IMR-90 (cell line): ENCODE data around the gene SEPHS1. TPM values are rescaled to one million over a fixed set of nuclear protein-coding genes. Genes with fewer than 3 reads are reported as not detected.

Experiments used
- ATAC-seq: fragments of 200-7000 bp; cut with Tn5 transposase; 2 replicates; pipeline ENCODE4 v1.9.1; 2020; ENCODE audit warnings: low read depth, mild to moderate bottlenecking, moderate library complexity
- BruUV-seq: library from RNA; stranded (reverse); fragments of 400-500 nt; replicated peaks from 2 replicates; lab custom pipeline; 2021; lab: Mats Ljungman, UMichigan
- CTCF ChIA-PET: fragments of 300-600 bp; formaldehyde crosslinking; extraction: SDS; loops from one replicate; lab custom pipeline; 2021; ENCODE audit warnings: antibody characterized with exemption; lab: Yijun Ruan, JAX
- POLR2A ChIA-PET: fragments of 300-600 bp; sonication (Branson Sonifier 250); formaldehyde crosslinking; loops from one replicate; lab custom pipeline; 2022; ENCODE audit warnings: antibody characterized with exemption; ENCODE audit not compliant: unreplicated experiment; lab: Charles Lee
- DNase-seq: peaks from one replicate; pipeline ENCODE4 v3.0.0; 2013
- H2AFZ ChIP-seq: replicated peaks from 2 replicates; pipeline ENCODE3; 2013; ENCODE audit warnings: low read length, mild to moderate bottlenecking; ENCODE audit not compliant: poor library complexity
- H2AK5ac ChIP-seq: 2 replicates; pipeline ENCODE4 v1.6.1; 2013; ENCODE audit warnings: low read depth, low read length, inconsistent platforms
- H2AK9ac ChIP-seq: replicated peaks from 2 replicates; pipeline ENCODE3; 2013; ENCODE audit warnings: mild to moderate bottlenecking, low read depth, low read length, moderate library complexity; ENCODE audit not compliant: poor library complexity
- H2BK120ac ChIP-seq: 2 replicates; pipeline ENCODE4 v1.6.1; 2013; ENCODE audit warnings: low read depth, low read length, inconsistent platforms
- H2BK15ac ChIP-seq: 3 replicates; pipeline ENCODE4 v1.6.1; 2013; ENCODE audit warnings: low read depth, low read length, inconsistent platforms
- H2BK20ac ChIP-seq: 2 replicates; pipeline ENCODE4 v1.6.1; 2013; ENCODE audit warnings: low read depth, mild to moderate bottlenecking, inconsistent platforms, low read length, moderate library complexity
- H2BK5ac ChIP-seq: 2 replicates; pipeline ENCODE4 v1.6.1; 2013; ENCODE audit warnings: mild to moderate bottlenecking, low read depth, low read length, inconsistent platforms; ENCODE audit not compliant: poor library complexity, severe bottlenecking
- H3K14ac ChIP-seq: replicated peaks from 2 replicates; pipeline ENCODE4 v1.6.1; 2013; ENCODE audit warnings: low read depth, low read length, inconsistent platforms
- H3K18ac ChIP-seq: 2 replicates; pipeline ENCODE4 v1.6.1; 2013; ENCODE audit warnings: low read depth, low read length, control low read depth
- H3K23ac ChIP-seq: 2 replicates; pipeline ENCODE4 v1.6.1; 2013; ENCODE audit warnings: low read depth, low read length, inconsistent platforms
- H3K27ac ChIP-seq: 2 replicates; pipeline ENCODE4 v1.5.1; 2013; ENCODE audit warnings: mild to moderate bottlenecking, control low read depth, low read length; ENCODE audit not compliant: insufficient read depth
- H3K27me3 ChIP-seq: 2 replicates; pipeline ENCODE4 v1.6.1; 2013; ENCODE audit warnings: low read length; ENCODE audit not compliant: control insufficient read depth, insufficient read depth
- H3K36me3 ChIP-seq: 2 replicates; pipeline ENCODE4 v1.6.1; 2013; ENCODE audit warnings: low read length, mixed read lengths; ENCODE audit not compliant: control insufficient read depth, insufficient read depth
- H3K4ac ChIP-seq: 2 replicates; pipeline ENCODE4 v1.6.1; 2013; ENCODE audit warnings: low read depth, low read length, inconsistent platforms
- H3K4me1 ChIP-seq: 2 replicates; pipeline ENCODE4 v1.6.1; 2013; ENCODE audit warnings: low read length, mixed read lengths; ENCODE audit not compliant: control insufficient read depth, insufficient read depth
- H3K4me2 ChIP-seq: 2 replicates; pipeline ENCODE4 v1.6.1; 2013; ENCODE audit warnings: low read depth, mild to moderate bottlenecking, control low read depth, low read length, moderate library complexity
- H3K4me3 ChIP-seq: 2 replicates; pipeline ENCODE4 v1.5.1; 2013; ENCODE audit warnings: low read depth, mild to moderate bottlenecking, control low read depth, low read length, moderate library complexity; ENCODE audit not compliant: insufficient read depth
- H3K56ac ChIP-seq: 2 replicates; pipeline ENCODE4 v1.6.1; 2013; ENCODE audit warnings: low read length, inconsistent platforms; ENCODE audit not compliant: insufficient read depth; ENCODE audit errors: extremely low read depth
- H3K79me1 ChIP-seq, 2 experiments: 2 replicates each; pipeline ENCODE4 v1.6.1; 2013; ENCODE audit warnings: low read length in 2 of 2, inconsistent platforms in 1 of 2, low read depth in 1 of 2
- H3K9ac ChIP-seq: 2 replicates; pipeline ENCODE4 v1.6.1; 2013; ENCODE audit warnings: low read depth, low read length, control low read depth
- H3K9me1 ChIP-seq: 2 replicates; pipeline ENCODE4 v1.6.1; 2013; ENCODE audit warnings: low read length, inconsistent platforms; ENCODE audit not compliant: insufficient read depth
- H3K9me3 ChIP-seq: 2 replicates; pipeline ENCODE4 v1.6.1; 2013; ENCODE audit warnings: low read length; ENCODE audit not compliant: control insufficient read depth, insufficient read depth
- H4K20me1 ChIP-seq: 2 replicates; pipeline ENCODE4 v1.6.1; 2013; ENCODE audit warnings: low read length, inconsistent platforms; ENCODE audit not compliant: insufficient read depth
- H4K5ac ChIP-seq: 2 replicates; pipeline ENCODE4 v1.6.1; 2013; ENCODE audit warnings: mild to moderate bottlenecking, low read depth, low read length, control low read depth
- H4K8ac ChIP-seq, 2 experiments: 2 replicates each; pipeline ENCODE4 v1.6.1; 2013; ENCODE audit warnings: low read depth in 2 of 2, low read length in 2 of 2, control low read depth in 1 of 2, inconsistent platforms in 1 of 2
- H4K91ac ChIP-seq: 2 replicates; pipeline ENCODE4 v1.6.1; 2013; ENCODE audit warnings: low read depth, low read length, inconsistent platforms; ENCODE audit not compliant: insufficient read depth
- BHLHE40 ChIP-seq: fragments of 150-350 bp; IDR thresholded peaks from 2 replicates; pipeline ENCODE4 v1.6.1; 2016; ENCODE audit warnings: mild to moderate bottlenecking, low read depth, low read length
- MXI1 ChIP-seq: IDR thresholded peaks from 2 replicates; pipeline ENCODE4 v1.6.1; 2012; ENCODE audit warnings: low read depth, mild to moderate bottlenecking, low read length, moderate library complexity, borderline replicate concordance
- NFE2L2 ChIP-seq: fragments of 150-350 bp; IDR thresholded peaks from 2 replicates; pipeline ENCODE4 v1.6.1; 2016; ENCODE audit warnings: low read depth, mild to moderate bottlenecking, low read length
- POLR2A ChIP-seq: IDR thresholded peaks from 2 replicates; pipeline ENCODE4 v1.6.1; 2012; ENCODE audit warnings: mild to moderate bottlenecking, low read depth, low read length
- RAD21 ChIP-seq: IDR thresholded peaks from 2 replicates; pipeline ENCODE4 v1.6.1; 2012; ENCODE audit warnings: low read length, improper control_type of control experiment
- RCOR1 ChIP-seq: IDR thresholded peaks from 2 replicates; pipeline ENCODE4 v1.6.1; 2012; ENCODE audit warnings: mild to moderate bottlenecking, low read length, improper control_type of control experiment; ENCODE audit not compliant: insufficient replicate concordance
- USF2 ChIP-seq: fragments of 150-350 bp; IDR thresholded peaks from 2 replicates; pipeline ENCODE4 v1.6.1; 2017; ENCODE audit warnings: mild to moderate bottlenecking, antibody characterized with exemption, low read length, low read depth
- WGBS, 2 experiments: methylation state at CpG; one replicate each; pipeline versions ENCODE4 v1.1.5 to v1.1.7; 2013; ENCODE audit warnings: missing lambda C conversion rate in 2 of 2; ENCODE audit not compliant: insufficient read length in 1 of 2; ENCODE audit errors: extremely low coverage in 2 of 2; 5-methylcytosine and 5-hydroxymethylcytosine counted together
- dilution Hi-C: fragments of 300-500 bp; cut with HindIII; formaldehyde crosslinking; loops from one replicate; pipeline ENCODE4 v1.14.3; 2018; ENCODE audit warnings: low sequenced_read_pairs; ENCODE audit not compliant: unreplicated experiment
- in situ Hi-C: fragments of 300-500 bp; cut with MboI; formaldehyde crosslinking; loops from 3 replicates; pipeline ENCODE4 v1.14.3; 2019; ENCODE audit warnings: low sequenced_read_pairs, inconsistent platforms, mixed read lengths
- intact Hi-C: fragments of 100-400 bp; cut with micrococcal nuclease; formaldehyde crosslinking; loops from 2 replicates; pipeline ENCODE4 v1.10.0; 2022
- polyA plus RNA-seq, 3 experiments: library from polyadenylated mRNA; depleted of rRNA; stranded (reverse); fragments of >200 nt; gene quantifications; 2 replicates each; pipeline ENCODE4 v1.2.3, GENCODE V29; 2012; ENCODE audit warnings: low replicate concordance in 1 of 3
- total RNA-seq: library from RNA; depleted of rRNA; stranded (reverse); fragments of >200 nt; gene quantifications from 2 replicates; pipeline ENCODE4 v1.2.3, GENCODE V29; 2012

The SEPHS1 gene
- total and polyA plus RNA-seq, 2 of the 4 experiments (the other 2 are of a cell fraction) = 39.4 to 69.4 TPM

GRCh38 chr10:13268841-13269240 is 79.3 kb downstream of the SEPHS1 start:
- Histone ChIP-seq H3K4me2 (no peak overlapping the region), H4K8ac (no peak overlapping the region), H2BK20ac (no peak overlapping the region), H2AFZ (no peak overlapping the region), H3K79me1 (no peaks in the 10 kb centered on the region), H2BK120ac (no peak overlapping the region), H2AK9ac (no peak overlapping the region), H2BK5ac (no peak overlapping the region), H3K27ac (no peak overlapping the region), H3K36me3 (no peaks in the 10 kb centered on the region), H3K4me1 (peaks cover 3% of the 10 kb centered on the region; the same call in 1 of the 2 replicates), H3K4me3 (no peak overlapping the region), H3K18ac (no peak overlapping the region), H3K14ac (no peak overlapping the region), H3K9me1 (peaks cover 3% of the 10 kb centered on the region), H3K9me3 (no peaks in the 10 kb centered on the region), H4K91ac (no peak overlapping the region), H3K27me3 (peaks cover 2% of the 10 kb centered on the region), H2AK5ac (no peak overlapping the region), H3K9ac (no peak overlapping the region), H3K23ac (no peak overlapping the region), H3K4ac (no peak overlapping the region), H3K56ac (no peak overlapping the region), H4K20me1 (no peaks in the 10 kb centered on the region), H4K5ac (no peak overlapping the region), H2BK15ac (no peak overlapping the region)
- DNase-seq (no peak), ATAC-seq (no peak)
- intact Hi-C loops = no loop called here
- 20% methylated on average over 1 of the region's 3 CpGs; no CpG with 5 or more reads in 1 of the 2 experiments for WGBS, 2 experiments
- no TSS peak for BruUV-seq
- POLR2A ChIA-PET = no interaction called here
- CTCF ChIA-PET = no interaction called here
- dilution Hi-C loops = no loop called here
- TF ChIP-seq BHLHE40 (no peak), MXI1 (no peak), RCOR1 (no peak), RAD21 (no peak), POLR2A (no peak), USF2 (no peak), NFE2L2 (no peak)
- in situ Hi-C loops = no loop called here
